DND-41 (cell line): ENCODE data around the gene RNPEPL1.

Source experiments
- ATAC-seq: fragments of 200-7000 bp; cut with Tn5 transposase; 3 replicates; pipeline ENCODE4 v1.9.1; 2021; ENCODE audit warnings: low read depth; ENCODE audit not compliant: insufficient read depth
- DNase-seq: peaks from one replicate; pipeline ENCODE4 v3.0.0-alpha.2; 2020
- H2AFZ ChIP-seq: 2 replicates; pipeline ENCODE4 v1.6.0; 2012; ENCODE audit warnings: low read depth, low read length
- H3K27ac ChIP-seq: 2 replicates; pipeline ENCODE4 v1.5.1; 2012; ENCODE audit warnings: low read length, inconsistent platforms
- H3K27me3 ChIP-seq: fragments of 200-600 bp; sonication (generic); 2 replicates; pipeline ENCODE4 v1.6.0; 2012; ENCODE audit warnings: low read length, mild to moderate bottlenecking, inconsistent platforms; ENCODE audit not compliant: insufficient read depth, poor library complexity
- H3K36me3 ChIP-seq: 2 replicates; pipeline ENCODE4 v1.5.1; 2012; ENCODE audit warnings: low read length, inconsistent platforms; ENCODE audit not compliant: insufficient read depth
- H3K4me1 ChIP-seq: 2 replicates; pipeline ENCODE4 v1.5.1; 2012; ENCODE audit warnings: mild to moderate bottlenecking, low read length; ENCODE audit not compliant: insufficient read depth
- H3K4me2 ChIP-seq: 2 replicates; pipeline ENCODE4 v1.6.0; 2012; ENCODE audit warnings: mild to moderate bottlenecking, moderate library complexity, low read length, inconsistent platforms; ENCODE audit not compliant: insufficient read depth
- H3K4me3 ChIP-seq, 2 experiments: fragments of 200-600 bp in 1 of 2; shearing (Covaris generic) in 1 of 2; 2 replicates each; pipeline ENCODE4 v1.5.1; 2012 to 2016; ENCODE audit warnings: inconsistent platforms in 2 of 2, low read length in 2 of 2, mild to moderate bottlenecking in 2 of 2, low read depth in 1 of 2, moderate library complexity in 1 of 2
- H3K79me2 ChIP-seq: 2 replicates; pipeline ENCODE4 v1.6.0; 2012; ENCODE audit warnings: low read length, inconsistent platforms; ENCODE audit not compliant: insufficient read depth
- H3K9ac ChIP-seq: 2 replicates; pipeline ENCODE4 v1.6.0; 2012; ENCODE audit warnings: low read depth, mild to moderate bottlenecking, inconsistent platforms, low read length, moderate library complexity
- H3K9me3 ChIP-seq: 2 replicates; pipeline ENCODE4 v1.5.1; 2012; ENCODE audit warnings: low read length, moderate library complexity, mild to moderate bottlenecking, inconsistent platforms; ENCODE audit not compliant: insufficient read depth, severe bottlenecking
- H4K20me1 ChIP-seq: 2 replicates; pipeline ENCODE4 v1.6.0; 2012; ENCODE audit warnings: low read length; ENCODE audit not compliant: insufficient read depth
- CTCF ChIP-seq: IDR thresholded peaks from 2 replicates; pipeline ENCODE4 v1.5.1; 2012; ENCODE audit warnings: borderline replicate concordance, low read length, moderate library complexity, mild to moderate bottlenecking; ENCODE audit not compliant: poor library complexity, severe bottlenecking; ENCODE audit errors: extremely low read depth
- EZH2 ChIP-seq: IDR thresholded peaks from 3 replicates; pipeline ENCODE4 v1.6.1; 2012; ENCODE audit warnings: borderline replicate concordance, low read depth, mild to moderate bottlenecking, moderate library complexity, low read length, inconsistent platforms; ENCODE audit not compliant: severe bottlenecking

The RNPEPL1 gene

GRCh38 chr2:240583774-240584173, 15.5 kb downstream of the RNPEPL1 start:
- Histone ChIP-seq H3K4me1 (peaks cover 43% of the 10 kb centered on the region), H3K9me3 (no peaks in the 10 kb centered on the region), H2AFZ (no peak overlapping the region), H3K4me2 (peak overlapping the region; percentile 40; the same call in 1 of the 2 replicates), H3K9ac (no peak overlapping the region), H3K4me3 (no peak overlapping the region), H3K27me3 (no peaks in the 10 kb centered on the region), H3K36me3 (peaks cover 11% of the 10 kb centered on the region), H3K27ac (peak overlapping the region; percentile 57), H3K79me2 (peaks cover 82% of the 10 kb centered on the region), H4K20me1 (peaks cover 62% of the 10 kb centered on the region)
- DNase-seq = no peak
- ATAC-seq = no peak
- TF ChIP-seq EZH2 = no peak
- no peak for TF ChIP-seq CTCF

- peak overlapping the region; percentile 68 for H3K9ac ChIP-seq
- H3K4me3 ChIP-seq = peak overlapping the region in 1 of 2 experiments; percentile 72; a peak in 2 of 4 replicates
- H3K79me2 ChIP-seq = peaks cover 87% of the 10 kb centered on the region
- DNase-seq (peak; percentile 78), ATAC-seq (peak; percentile 55)
- H3K27me3 ChIP-seq = no peaks in the 10 kb centered on the region
- H3K4me1 ChIP-seq = peaks cover 48% of the 10 kb centered on the region
- no peaks in the 10 kb centered on the region for H3K9me3 ChIP-seq
- H2AFZ ChIP-seq = no peak overlapping the region
- H3K36me3 ChIP-seq = peaks cover 14% of the 10 kb centered on the region
- peaks cover 62% of the 10 kb centered on the region for H4K20me1 ChIP-seq
- peak overlapping the region; percentile 97 for H3K4me2 ChIP-seq
- peak overlapping the region; percentile 88 for H3K27ac ChIP-seq
- TF ChIP-seq CTCF (no peak), EZH2 (no peak)
These were observed 16.3 kb downstream of the RNPEPL1 start for GRCh38 chr2:240584486-240585031.

GRCh38 chr2:240585101-240585500, 16.8 kb downstream of the RNPEPL1 start:
- ATAC-seq (no peak), DNase-seq (no peak)
- Histone ChIP-seq H3K4me3 (peak overlapping the region; percentile 70 to 72; a peak in 3 of 4 replicates), H3K9me3 (no peaks in the 10 kb centered on the region), H3K79me2 (peaks cover 91% of the 10 kb centered on the region), H3K4me2 (peak overlapping the region; percentile 97), H3K36me3 (peaks cover 20% of the 10 kb centered on the region), H3K27me3 (no peaks in the 10 kb centered on the region), H3K27ac (peak overlapping the region; percentile 88), H4K20me1 (peaks cover 63% of the 10 kb centered on the region), H3K9ac (peak overlapping the region; percentile 68), H3K4me1 (peaks cover 48% of the 10 kb centered on the region), H2AFZ (no peak overlapping the region)
- TF ChIP-seq EZH2 = no peak
- no peak for TF ChIP-seq CTCF
